GM18873 (cell line): Measurements from ENCODE around the gene CORO2A.

Source experiments
- ATAC-seq: cut with Tn5 transposase; IDR thresholded peaks from one replicate; pipeline ENCODE4 v1.9.1; 2021; ENCODE audit warnings: mild to moderate bottlenecking, moderate library complexity, moderate number of reproducible peaks; ENCODE audit not compliant: unreplicated experiment, low FRiP score

The CORO2A gene

DNA sequence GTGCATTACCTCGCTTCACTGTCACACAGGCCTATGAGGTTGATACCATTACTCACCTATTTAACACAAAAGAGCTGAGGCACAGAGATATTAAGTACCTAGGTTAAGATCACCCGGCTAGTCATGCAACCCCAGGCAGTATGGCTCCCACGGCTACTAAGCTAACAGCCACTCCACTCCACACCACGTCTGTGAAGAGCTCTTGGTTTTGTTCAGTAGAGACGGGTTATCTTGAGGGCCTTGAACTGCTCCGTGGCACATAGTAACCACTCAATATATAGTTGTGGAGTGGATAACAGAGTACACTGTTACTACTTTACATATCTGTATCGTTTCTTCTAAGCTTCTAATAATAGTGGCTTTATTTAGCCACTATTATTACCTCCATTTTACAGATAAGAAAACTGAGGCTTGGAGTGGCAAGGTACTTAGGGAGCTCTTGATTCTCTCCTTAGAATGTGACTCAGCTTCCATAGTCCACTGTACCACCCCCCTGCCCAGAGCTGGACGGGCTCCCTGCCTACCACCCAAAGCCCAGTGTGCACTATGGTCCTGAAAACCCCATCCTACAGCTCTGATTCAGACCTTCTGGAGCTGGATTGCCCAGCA lies 1.0 kb upstream of the CORO2A start:
- no peak for ATAC-seq

DNA sequence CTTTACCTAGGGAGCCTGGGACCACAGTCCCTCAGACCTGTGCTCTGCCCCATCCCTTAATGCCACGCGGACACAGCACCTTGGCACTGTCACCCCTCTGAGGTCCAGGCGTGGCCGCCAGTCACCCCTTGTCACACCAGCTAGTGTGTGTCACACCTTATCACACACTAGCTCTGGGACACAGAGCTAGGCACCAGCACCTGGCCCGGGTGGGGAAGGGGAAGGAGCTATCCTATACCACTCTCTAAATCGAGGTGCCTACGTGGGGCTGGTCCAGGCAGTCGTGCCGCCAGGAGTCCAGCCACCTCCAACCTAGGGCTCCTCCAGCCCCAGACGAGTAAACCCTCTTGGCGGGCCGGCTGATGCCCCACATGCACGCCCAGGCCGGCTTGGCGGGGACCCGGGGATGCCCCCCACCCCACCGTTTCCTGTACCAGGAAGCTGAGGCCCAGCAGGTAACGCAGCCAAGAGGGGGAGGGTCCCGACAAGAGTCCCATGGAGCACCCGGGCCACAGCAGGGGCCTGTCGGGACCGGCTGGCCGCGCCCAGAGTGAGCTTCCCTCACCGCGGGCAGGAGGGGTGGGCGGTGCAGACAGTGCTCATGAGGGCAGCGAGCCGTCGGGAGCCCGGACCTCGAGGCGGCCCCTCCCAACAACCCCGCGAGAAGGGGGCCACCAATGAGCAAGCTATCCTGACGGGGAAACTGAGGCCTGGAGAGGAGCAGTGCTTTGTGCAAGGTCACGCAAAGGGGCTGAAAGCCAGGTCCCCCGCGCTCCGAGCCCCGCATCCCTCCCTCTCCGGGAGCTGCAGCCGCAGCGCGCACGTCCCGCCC lies 550 bp downstream of the CORO2A start:
- ATAC-seq, result no peak

DNA sequence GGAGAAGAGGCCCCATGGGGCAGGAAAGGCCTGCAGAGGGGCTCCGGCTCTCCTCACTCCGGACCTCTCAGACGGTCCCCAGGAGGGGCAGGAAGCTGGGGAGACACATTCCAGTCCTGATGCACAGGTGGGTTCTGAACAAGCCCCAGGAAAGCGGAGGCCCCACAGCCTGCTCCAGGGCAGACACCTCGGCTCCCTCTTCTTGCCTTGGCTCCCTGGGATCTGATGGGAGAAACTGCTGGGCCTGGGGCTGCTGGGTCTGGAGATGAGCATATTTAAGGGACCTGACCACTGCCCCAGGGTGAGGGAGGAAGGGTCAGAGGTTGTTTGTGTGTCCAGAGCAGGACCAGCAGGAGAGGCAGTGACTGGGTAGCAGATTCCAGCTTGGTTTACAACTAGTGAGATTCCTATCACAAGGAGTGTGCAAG lies 1.2 kb downstream of the CORO2A start:
- no peak for ATAC-seq

DNA sequence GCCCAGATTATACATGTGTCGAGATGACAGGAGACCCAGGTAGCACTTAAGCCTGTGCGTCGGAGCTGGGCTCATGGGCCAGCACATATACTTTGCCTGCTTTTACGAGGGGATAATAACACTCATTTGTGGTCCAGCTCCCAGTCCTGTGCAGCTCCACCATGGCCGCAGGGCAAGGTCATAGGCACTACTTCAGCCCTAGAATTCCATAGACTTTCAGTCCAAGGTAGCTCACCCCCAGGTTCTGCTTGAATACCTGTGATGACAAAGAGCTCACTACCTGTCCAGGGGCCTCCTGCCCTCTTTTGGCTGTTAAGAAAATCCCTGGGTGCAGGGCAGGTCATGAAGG lies 1.7 kb downstream of the CORO2A start:
- no peak for ATAC-seq

DNA sequence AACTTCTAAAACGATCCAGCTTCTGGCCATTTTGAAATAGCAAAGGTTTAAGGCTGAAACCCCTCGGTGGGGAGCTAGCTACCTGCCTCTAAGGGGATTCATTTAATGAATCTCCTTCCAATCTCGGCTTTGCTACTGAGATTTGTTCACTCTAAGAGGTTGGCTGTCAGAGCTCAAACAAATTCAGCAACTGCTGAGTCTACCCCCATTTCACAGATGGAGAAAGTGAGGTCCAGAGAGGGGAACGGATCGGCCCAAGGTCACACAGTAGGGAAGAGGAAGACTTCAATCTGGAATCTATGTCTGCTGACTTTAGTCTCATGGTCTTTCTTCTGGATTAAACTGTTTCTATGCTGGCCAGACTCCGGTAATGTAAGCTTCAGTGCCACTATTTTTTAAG lies 3.0 kb downstream of the CORO2A start:
- no peak for ATAC-seq

DNA sequence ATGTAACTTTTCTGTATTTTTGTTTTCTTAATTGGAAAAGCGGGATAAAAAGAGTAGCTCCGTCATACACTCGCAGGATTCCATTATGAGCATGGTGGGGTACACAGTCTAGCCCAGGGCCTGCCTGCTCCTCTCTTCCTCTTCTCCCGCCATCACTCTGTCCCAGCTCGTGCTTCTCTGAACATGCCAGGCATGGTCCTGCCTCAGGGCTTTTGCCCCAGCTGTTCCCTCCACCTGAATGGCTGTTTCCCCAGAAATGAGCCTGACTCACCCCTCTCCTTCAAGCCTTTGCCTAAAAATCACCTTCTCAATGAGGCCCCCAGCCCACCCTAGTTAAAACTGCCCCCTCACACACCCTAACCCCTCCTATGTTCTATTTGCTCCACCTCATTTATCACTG lies 4.5 kb downstream of the CORO2A start:
- no peak for ATAC-seq

DNA sequence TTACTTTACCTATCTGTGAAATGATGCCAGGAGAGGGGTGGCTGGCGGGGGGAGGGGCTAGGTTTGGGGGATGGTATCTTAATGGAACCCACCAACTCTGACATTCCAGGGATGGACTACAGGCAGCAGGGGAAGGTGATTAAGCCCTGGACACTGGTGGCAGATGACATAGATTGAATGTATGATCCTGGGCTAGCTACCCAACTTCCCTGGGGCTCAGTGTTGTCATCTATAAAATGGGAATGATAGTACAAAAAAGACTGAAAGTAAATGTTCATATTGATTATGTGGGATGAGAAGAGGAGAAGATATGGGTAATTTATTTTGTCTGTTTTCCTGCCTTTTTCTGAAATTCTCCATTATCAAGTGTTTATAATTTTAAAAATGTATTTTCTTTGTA lies 6.2 kb downstream of the CORO2A start:
- no peak for ATAC-seq

DNA sequence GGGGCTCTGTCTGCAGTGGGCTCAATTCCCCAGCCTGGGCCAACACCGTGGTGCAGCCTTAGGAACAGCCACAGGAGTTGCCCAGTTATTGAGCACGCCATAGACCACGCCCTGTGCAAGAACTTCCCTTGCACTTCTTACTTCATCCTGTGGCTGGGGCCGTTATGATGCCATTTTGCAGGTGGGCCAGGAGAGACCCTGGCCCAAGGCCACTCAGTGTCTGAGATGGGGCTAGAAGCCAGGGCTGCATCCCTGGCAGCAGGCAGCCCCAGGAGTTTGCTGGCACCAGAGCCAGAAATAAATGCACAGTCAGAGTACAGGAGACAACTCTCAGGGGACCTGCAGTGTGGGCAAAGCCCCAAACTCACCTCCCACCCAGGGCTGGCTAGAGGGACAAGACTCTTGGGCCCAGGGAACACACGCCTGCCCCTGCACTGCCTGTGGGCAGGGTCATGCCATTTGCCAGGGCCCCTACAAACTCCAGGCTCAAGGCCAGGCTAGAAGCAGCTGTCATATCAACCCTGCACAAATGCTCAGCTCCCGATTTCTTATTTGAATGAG lies 6.7 kb downstream of the CORO2A start:
- ATAC-seq, result no peak

DNA sequence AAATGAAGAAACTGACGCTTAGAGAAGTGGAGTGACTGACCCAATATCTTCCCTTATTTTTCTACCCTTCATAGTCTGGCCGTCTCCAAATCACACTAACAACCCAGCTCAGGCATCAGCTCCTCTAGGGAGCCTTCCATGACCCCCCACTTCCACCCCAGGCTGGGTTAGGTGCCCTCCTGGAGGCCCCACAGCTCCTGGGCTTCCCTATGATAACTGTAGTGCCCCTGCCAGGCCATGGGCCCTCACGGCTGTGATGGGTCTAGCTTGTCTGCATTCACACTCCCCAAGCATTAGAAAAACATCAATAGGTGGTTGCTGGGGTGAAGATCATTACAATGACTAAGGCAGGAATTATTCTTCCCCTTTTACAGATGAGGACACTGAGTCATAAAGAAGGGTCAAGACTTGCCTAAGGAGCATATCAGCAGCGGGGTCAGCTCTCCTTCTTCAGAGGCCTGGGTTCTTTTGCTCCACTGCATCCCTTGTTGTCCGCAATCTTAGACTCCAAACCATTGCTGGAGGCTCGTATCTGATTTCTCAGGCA lies 7.3 kb downstream of the CORO2A start:
- ATAC-seq, result no peak

DNA sequence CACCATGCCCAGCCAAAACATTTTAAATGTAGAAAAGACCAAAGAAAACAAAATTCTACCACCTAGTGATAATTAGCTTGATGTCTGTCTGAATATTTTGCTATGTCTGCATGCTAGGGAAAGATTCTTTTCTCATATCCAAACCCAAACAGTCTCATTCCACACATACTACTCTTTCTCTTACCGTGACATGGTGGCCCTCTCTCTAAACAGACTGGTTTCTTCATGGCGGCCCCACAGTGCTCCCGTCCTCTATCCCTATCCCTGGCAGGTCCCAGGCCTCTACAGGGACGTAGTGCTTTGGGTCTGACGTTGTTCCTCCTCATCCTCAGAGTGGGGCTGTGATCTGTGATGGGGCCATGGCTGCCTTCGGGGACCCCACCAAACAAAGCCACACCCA lies 8.1 kb downstream of the CORO2A start:
- no peak for ATAC-seq

DNA sequence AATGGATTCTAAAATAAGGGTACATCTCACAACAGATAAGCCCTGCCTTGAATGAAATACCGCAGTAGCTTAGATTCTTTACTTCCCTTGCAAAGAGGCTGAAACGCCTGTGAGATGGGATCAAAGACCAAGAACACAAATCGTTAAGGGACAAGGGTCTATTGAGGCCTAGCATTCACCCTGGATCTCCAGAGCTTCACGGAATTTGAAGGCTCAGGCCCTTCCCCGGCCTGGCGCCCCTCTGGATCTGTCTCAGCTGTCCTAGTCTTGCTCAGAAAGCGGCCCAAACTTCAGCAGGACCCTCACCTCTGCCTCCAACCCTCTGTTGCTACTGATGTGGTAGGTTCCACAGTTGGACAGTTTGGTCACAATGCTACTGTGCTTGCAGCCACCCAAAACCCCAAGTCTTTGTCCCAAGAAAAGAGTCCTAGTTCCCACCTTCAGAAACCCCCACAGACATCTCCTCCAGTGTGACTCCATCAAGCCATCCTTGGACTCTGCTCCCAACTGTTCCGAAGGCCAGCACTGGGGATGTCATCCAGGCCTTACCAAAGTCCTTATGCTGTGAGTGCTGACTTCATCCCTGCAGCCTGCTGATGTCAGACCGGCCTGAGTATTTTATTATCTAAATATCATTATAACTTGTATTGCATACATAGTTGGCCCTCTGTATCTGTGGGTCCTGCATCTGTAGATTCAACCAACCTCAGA lies 9.4 kb downstream of the CORO2A start:
- ATAC-seq, result no peak

DNA sequence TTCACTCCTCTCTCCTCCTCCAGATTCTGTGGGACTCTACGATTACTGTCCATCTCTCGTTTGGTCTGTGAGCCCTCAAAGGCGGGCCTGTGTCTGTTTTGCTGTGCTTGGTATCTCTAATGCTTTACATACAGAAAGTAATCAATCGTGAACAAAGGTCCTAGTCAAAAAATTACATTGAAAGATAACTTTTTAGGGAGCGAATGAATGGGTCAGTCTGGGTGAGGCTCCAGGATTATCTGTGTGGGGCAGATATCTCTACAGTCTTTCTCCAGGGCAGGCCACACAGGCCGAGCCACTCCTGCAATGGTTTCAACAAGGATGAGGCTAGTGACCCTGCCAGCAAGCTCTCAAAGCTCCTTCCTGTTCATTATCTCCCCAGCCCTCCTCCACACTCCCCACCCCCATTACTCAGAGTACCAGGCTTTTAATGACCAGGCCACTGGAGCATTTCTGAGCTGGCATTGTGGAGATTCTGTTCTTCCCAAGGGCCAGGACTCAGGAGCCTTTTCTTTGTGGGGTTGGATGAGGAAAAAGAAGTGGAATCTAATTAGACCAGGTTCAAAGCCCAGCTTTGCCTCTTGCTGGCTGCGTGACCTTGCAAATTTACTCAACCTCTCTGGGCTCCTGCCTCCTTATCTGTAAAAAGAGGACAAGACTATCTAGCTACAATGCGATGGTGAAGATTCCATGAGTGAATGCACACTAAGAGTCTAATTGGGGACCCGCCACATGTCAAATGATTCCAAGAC lies 10.2 kb downstream of the CORO2A start:
- no peak for ATAC-seq

DNA sequence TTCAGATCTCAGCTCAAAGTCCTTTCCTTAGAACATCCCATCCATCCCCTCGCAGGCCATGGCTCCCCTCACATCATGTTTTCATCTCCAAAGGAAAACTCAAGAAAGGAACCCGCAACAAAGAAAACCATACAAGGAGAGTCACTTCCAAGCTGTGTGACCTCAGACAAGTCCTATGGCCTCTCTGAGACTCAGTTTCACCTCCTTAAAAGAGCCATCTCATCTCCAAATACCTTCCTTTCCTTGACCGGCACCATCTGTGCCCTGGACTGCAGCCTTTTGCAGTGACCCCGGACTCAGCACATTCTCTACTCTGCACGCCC lies 10.7 kb downstream of the CORO2A start:
- ATAC-seq, result no peak

DNA sequence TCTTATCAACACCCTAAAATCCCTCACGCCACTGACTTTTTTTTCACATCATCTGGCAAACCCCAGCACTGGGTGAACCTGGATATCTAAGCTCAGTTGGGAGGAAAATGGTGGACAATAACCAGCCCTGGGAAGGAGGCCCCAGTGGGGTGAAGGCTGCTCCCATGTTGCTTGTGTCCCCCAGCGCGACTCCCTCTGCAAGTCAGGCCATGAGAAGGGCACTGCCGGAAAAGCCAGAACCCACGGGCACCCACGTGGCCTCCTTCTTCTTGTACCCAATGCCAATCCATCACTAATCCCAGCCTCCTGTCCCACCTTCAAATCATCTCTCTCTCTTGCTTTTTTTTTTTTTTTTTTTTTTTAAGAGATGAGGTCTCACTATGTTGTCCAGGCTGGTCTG lies 11.4 kb downstream of the CORO2A start:
- no peak for ATAC-seq

DNA sequence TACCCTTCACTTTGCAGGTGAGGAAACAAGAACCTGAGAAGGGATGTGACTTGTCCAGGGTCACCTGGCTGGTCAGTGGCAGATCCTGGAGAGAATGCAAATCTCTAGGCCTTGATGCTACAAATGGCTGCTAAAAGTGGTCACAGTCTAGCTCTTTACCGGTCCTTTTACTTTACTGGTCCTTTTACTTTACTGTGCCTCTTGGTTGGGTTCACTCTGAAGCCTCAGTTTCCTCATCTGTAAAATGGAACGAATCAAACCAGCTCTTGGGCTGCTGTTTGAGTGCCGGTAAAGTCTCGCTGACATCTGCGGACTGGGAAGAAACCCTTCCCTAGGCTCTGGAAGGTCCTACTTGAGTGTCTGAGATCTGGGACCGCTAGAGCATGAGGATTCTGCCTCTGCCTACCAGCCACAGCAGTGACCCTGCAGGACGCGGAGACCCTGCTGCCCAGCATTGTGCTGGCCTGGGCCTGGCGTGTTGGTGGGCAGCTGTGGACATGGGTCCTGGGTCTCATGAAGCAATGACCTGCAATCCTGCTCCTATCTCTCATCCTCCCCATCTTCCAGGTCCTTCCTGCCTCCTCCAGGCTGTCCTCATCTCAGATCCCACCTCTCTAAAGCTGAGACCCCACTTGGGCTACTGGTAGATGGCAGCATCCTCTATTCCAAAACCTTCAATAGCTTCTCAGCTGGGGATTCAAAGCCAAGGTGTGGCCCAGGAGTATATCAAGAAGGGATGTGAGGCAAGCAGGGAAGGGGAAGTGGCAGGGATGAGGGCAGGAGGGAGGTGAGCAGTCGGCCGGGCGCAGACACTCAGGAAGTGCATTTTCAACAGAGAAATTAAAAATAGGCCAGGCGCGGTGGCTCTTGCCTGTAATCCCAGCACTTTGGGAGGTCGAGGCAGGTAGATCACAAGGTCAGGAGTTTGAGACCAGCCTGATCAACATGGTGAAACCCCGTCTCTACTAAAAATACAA lies 13.3 kb downstream of the CORO2A start:
- no peak for ATAC-seq

DNA sequence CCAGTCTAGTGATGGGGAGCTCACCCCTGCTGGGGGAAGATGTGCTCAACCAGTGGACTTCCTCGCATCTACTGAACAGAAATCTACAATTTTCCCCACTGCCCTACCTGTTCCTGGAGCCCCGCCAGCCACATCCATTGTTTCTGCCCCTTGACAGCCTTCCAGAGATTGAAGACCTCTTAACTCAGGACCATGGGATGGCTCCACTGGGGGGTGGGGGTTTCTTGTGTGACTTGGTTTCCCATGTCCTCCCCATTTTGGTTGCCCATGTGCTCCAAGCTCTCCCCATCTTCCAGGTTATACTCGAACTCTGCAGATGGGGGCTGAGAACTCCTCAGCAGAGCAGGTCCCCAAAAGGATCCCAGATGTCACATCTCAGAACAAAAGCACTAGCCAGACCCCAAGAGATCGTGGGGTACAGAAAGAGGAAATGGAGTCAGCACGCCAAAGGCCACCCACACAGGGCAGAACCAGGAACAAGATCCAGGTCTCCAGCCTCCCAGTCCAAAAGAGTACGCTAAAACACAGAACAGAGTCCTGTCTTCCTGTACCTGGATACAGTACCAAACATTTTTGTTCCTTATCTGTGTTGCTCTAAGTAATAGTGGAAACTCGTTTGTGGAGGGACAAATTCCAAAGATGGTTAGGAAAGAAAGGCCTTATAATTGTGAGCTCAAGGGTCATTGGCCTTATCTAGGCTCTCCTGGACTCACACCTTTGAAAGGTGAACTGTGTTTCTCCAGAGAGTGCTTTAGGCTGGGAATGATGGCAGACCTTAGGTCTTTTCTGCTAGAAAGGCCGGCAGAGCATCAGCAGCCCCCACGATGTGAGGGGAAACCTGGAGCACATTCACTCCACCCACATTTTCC lies 15.8 kb downstream of the CORO2A start:
- ATAC-seq, result no peak

DNA sequence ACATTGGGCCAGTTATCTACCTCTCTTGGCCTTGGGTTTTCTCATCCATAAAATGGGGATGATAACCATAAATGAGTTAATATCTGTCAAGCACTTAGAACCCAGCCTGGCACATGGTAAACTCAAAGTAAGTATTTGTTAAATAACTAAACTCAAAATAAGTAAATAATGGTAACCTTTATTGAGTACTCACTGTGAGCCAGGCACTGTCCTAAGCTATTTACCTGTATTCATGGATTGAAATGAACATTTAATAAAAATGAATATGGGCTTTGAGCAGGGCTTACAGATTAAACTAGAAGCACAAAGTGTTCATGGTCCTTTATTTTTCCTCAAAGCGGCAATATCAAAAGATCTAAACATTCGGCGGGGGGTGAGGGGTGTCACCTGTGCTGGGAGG lies 16.7 kb downstream of the CORO2A start:
- no peak for ATAC-seq

DNA sequence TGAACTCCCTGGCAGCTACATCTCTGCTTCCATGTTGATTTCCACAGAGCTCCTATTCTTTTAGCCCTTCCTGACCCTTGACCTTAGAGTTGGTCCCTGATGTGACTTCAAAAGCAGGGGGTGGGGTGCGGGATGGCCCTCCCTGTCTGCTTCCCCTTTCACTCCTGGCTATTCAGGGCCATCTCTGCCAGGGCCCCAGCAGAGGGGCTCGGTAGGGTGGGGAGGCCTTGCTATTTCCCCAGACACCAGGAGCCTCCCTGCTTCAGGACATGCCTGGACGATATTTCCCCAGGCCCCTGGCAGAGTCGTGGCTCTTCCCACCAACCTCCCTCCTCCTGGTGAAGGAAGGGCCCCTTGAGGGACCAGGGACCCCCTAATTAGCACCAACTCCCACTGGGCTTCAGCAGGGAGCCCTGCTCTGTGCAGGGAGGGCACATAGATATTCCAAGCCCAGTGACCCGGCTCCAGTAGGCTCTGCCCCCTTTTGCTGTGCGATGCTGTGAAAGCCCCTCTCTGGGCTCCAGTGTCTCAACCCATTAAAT lies 17.3 kb downstream of the CORO2A start:
- ATAC-seq, result no peak
